GM23338 (cell line): ENCODE measurements around the gene AP2B1. TPM values are rescaled to one million over a fixed set of nuclear protein-coding genes. Genes with fewer than 3 reads are reported as not detected.

Experiments
- ATAC-seq: fragments of 200-7000 bp; cut with Tn5 transposase; 3 replicates; pipeline ENCODE4 v1.9.1; 2020
- DNase-seq: peaks from one replicate; pipeline ENCODE4 v3.0.0-alpha.2; 2015; ENCODE audit warnings: low spot score
- H2AFZ ChIP-seq: fragments of 200-600 bp; sonication (generic); 2 replicates; pipeline ENCODE4 v1.8.0; 2016; ENCODE audit warnings: antibody characterized with exemption, mild to moderate bottlenecking, moderate library complexity
- H3F3A ChIP-seq: fragments of 200-600 bp; sonication (generic); replicated peaks from 2 replicates; pipeline ENCODE4 v1.8.0; 2017; ENCODE audit warnings: antibody characterized with exemption, mixed run types, low read depth
- H3K27ac ChIP-seq: fragments of 200-600 bp; sonication (generic); 2 replicates; pipeline ENCODE4 v1.6.1; 2016; ENCODE audit warnings: low read depth
- H3K27me3 ChIP-seq: fragments of 200-600 bp; sonication (generic); 2 replicates; pipeline ENCODE4 v1.8.0; 2016; ENCODE audit warnings: mild to moderate bottlenecking, mixed run types, moderate library complexity; ENCODE audit not compliant: insufficient read depth
- H3K36me3 ChIP-seq: fragments of 200-600 bp; sonication (generic); 2 replicates; pipeline ENCODE4 v1.8.0; 2016; ENCODE audit warnings: mild to moderate bottlenecking; ENCODE audit not compliant: insufficient read depth
- H3K4me1 ChIP-seq: fragments of 200-600 bp; sonication (generic); 2 replicates; pipeline ENCODE4 v1.8.0; 2016; ENCODE audit warnings: mild to moderate bottlenecking, moderate library complexity; ENCODE audit not compliant: insufficient read depth
- H3K4me2 ChIP-seq: fragments of 200-600 bp; sonication (generic); 2 replicates; pipeline ENCODE4 v1.7.1; 2017; ENCODE audit warnings: mixed run types
- H3K4me3 ChIP-seq: fragments of 200-600 bp; sonication (generic); 2 replicates; pipeline ENCODE4 v1.6.1; 2016; ENCODE audit warnings: mixed run types
- H3K79me2 ChIP-seq: fragments of 200-600 bp; sonication (generic); replicated peaks from 2 replicates; pipeline ENCODE4 v1.8.0; 2017; ENCODE audit warnings: mild to moderate bottlenecking; ENCODE audit not compliant: insufficient read depth
- H3K9me2 ChIP-seq: fragments of 200-600 bp; sonication (generic); 2 replicates; pipeline ENCODE4 v1.8.0; 2017; ENCODE audit not compliant: insufficient read depth
- H4K20me1 ChIP-seq: fragments of 200-600 bp; sonication (generic); replicated peaks from 2 replicates; pipeline ENCODE4 v1.8.0; 2017; ENCODE audit warnings: mild to moderate bottlenecking; ENCODE audit not compliant: insufficient read depth
- H3K27ac Mint-ChIP-seq: 2 replicates; pipeline ENCODE4 v1.8.0; 2020; ENCODE audit warnings: inconsistent platforms, mild to moderate bottlenecking, moderate library complexity, mixed read lengths
- H3K27me3 Mint-ChIP-seq: 3 replicates; pipeline ENCODE4 v1.8.0; 2022; ENCODE audit warnings: low read depth, mild to moderate bottlenecking, moderate library complexity, mixed read lengths, inconsistent platforms; ENCODE audit not compliant: insufficient read depth, poor library complexity
- H3K36me3 Mint-ChIP-seq: 3 replicates; pipeline ENCODE4 v1.8.0; 2021; ENCODE audit warnings: low read depth, mild to moderate bottlenecking, inconsistent platforms, moderate library complexity, mixed read lengths
- H3K4me1 Mint-ChIP-seq: 3 replicates; pipeline ENCODE4 v1.8.0; 2020; ENCODE audit warnings: mild to moderate bottlenecking, inconsistent platforms, mixed read lengths
- H3K4me3 Mint-ChIP-seq: 3 replicates; pipeline ENCODE4 v1.8.0; 2021; ENCODE audit warnings: moderate library complexity, mild to moderate bottlenecking, inconsistent platforms, mixed read lengths
- H3K9me3 Mint-ChIP-seq: 3 replicates; pipeline ENCODE4 v1.8.0; 2020; ENCODE audit warnings: moderate library complexity, mild to moderate bottlenecking, inconsistent platforms, mixed read lengths
- CREB1 ChIP-seq: fragments of 250-450 bp; sonication (Bioruptor Pico); IDR thresholded peaks from 2 replicates; pipeline ENCODE4 v1.5.0; 2020; ENCODE audit warnings: low read depth, mild to moderate bottlenecking, moderate library complexity
- ETS1 ChIP-seq: IDR thresholded peaks from 2 replicates; pipeline ENCODE4 v1.6.1; 2016; ENCODE audit warnings: antibody characterized with exemption
- EZH2 ChIP-seq: fragments of 200-600 bp; sonication (generic); IDR thresholded peaks from one replicate; pipeline ENCODE4 v1.8.0; 2017; ENCODE audit warnings: antibody characterized with exemption, mild to moderate bottlenecking, low read depth; ENCODE audit not compliant: unreplicated experiment
- EZH2phosphoT487 ChIP-seq: fragments of 200-600 bp; sonication (generic); IDR thresholded peaks from one replicate; pipeline ENCODE4 v1.8.1; 2018; ENCODE audit warnings: antibody characterized with exemption; ENCODE audit not compliant: unreplicated experiment
- JUNB ChIP-seq: IDR thresholded peaks from one replicate; pipeline ENCODE4 v1.6.1; 2016; ENCODE audit warnings: antibody characterized with exemption; ENCODE audit not compliant: unreplicated experiment
- NANOG ChIP-seq: IDR thresholded peaks from 2 replicates; pipeline ENCODE4 v1.6.1; 2016; ENCODE audit warnings: antibody characterized with exemption, borderline replicate concordance
- POLR2AphosphoS5 ChIP-seq: IDR thresholded peaks from 2 replicates; pipeline ENCODE4 v1.6.1; 2016; ENCODE audit warnings: antibody characterized with exemption, low read depth
- REST ChIP-seq: IDR thresholded peaks from one replicate; pipeline ENCODE4 v1.6.1; 2018; ENCODE audit warnings: antibody characterized with exemption; ENCODE audit not compliant: unreplicated experiment
- STAT1 ChIP-seq: IDR thresholded peaks from one replicate; pipeline ENCODE4 v1.6.1; 2016; ENCODE audit warnings: antibody characterized with exemption; ENCODE audit not compliant: unreplicated experiment
- ZNF114 ChIP-seq: fragments of 250-450 bp; sonication (Bioruptor Pico); IDR thresholded peaks from 2 replicates; pipeline ENCODE4 v1.5.0; 2020; ENCODE audit warnings: mild to moderate bottlenecking, moderate library complexity
- polyA plus RNA-seq: library from polyadenylated mRNA; unstranded; fragments of >200 nt; fragmentation: Nextera tagmentation; extraction: Ambion mirVana; gene quantifications from 2 replicates; pipeline ENCODE4 v1.2.1, GENCODE V29; 2016
- total RNA-seq: library from RNA; depleted of rRNA; stranded (reverse); fragments of >200 nt; shearing (Covaris generic); gene quantifications from 2 replicates; pipeline ENCODE4 v1.2.3, GENCODE V29; 2014
- TF ChIP-seq, protein P1 (sequence below), 2 experiments: fragments of 200-600 bp in 1 of 2; sonication (generic) in 1 of 2; conservative IDR thresholded peaks; 2 replicates each; pipeline versions ENCODE4 v1.5.1 to v1.6.1; 2016 to 2017; ENCODE audit warnings: antibody characterized with exemption in 2 of 2, low read depth in 2 of 2, mild to moderate bottlenecking in 2 of 2, moderate library complexity in 1 of 2

Gene AP2B1
- total and polyA plus RNA-seq, 2 experiments from 2014 or later, result 89.7 to 144 TPM

DNA sequence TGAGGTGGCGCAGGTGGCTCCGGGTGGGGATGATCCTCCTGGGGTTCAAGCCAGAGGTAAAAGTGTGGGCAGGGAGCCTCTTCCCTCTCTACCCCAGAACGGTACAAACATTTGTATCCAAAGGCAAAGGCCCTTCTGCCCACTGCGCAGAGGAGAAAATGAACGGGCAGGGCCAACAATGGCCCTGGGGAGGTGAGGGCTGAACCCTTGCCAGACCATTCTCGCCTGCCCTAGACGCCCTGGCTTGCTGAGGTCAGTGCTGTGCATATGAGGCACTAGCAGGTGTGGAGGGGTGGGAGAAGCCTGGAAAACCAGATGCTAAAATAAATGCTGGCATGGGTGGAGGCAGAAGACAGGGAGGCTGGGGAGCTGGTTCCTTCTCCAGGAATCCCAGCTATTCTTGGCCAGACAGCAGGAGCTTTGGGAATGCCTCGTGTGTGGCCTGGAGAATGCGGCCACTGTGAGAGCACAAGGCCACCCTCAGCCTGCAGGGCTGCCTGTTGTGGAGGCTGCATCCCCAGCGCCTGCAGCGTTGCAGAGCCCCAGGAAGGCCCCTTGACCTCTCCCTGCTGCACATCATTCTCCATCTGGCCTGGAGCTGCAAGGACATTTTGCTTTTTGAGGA lies 178.1 kb downstream of the AP2B1 start:
- no peak overlapping the region for H3K27ac ChIP-seq

DNA sequence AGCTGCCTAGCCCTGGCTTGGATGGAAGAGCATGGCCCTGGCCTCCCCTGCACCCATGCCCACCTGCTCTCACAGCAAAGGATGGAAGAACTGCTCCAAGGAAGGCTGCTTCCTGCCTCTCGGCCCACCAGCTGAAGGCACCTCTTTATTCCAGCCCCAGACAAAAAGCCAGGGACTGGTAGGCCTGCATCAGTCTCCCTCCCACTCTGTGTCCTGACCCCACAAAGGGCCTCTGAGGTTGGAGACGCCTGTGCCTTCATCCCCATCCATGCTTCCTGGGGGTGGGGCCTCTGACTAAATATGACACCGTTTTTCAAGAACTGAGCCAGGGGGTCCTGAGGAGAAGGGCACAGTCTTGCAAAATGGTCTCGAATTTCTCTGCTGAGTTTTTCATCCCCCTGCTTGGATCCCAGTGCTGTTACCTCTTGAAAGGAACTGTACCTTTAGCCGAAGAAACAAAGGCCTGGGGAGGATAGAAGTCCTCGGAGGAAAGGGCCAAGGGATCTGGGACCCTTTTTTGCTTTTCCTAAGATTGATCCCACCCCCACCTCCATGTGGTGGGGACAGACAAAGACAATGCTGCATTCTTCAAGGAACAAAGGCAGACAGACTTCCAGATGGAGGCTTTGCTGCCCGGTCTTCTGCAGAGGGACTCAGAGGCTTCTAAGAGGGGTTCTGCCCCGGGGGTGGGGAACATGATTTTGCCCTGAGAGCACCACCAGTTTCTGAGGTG lies 178.8 kb downstream of the AP2B1 start:
- no peak overlapping the region for H3K27ac Mint-ChIP-seq
- Histone ChIP-seq H3K9me2 (no peaks in the 10 kb centered on the region), H2AFZ (peak overlapping the region; percentile 59; the same call in 1 of the 2 replicates), H3K27me3 (no peaks in the 10 kb centered on the region), H3K79me2 (no peaks in the 10 kb centered on the region), H3K36me3 (no peaks in the 10 kb centered on the region), H3K27ac (no peak overlapping the region), H4K20me1 (no peaks in the 10 kb centered on the region), H3K4me3 (no peak overlapping the region), H3K4me2 (no peak overlapping the region), H3K4me1 (peaks cover 6% of the 10 kb centered on the region; the same call in 1 of the 2 replicates), H3F3A (peaks cover 4% of the 10 kb centered on the region; the same call in 1 of the 2 replicates)
- DNase-seq, result no peak
- ATAC-seq, result no peak
- H3K36me3 Mint-ChIP-seq, result no peaks in the 10 kb centered on the region
- no peak overlapping the region for H3K4me3 Mint-ChIP-seq
- H3K27me3 Mint-ChIP-seq, result peaks cover 7% of the 10 kb centered on the region
- peaks cover 17% of the 10 kb centered on the region for H3K4me1 Mint-ChIP-seq
- no peaks in the 10 kb centered on the region; the same call in 1 of the 3 replicates for H3K9me3 Mint-ChIP-seq
- no peak for TF ChIP-seq EZH2phosphoT487
- TF ChIP-seq JUNB, result no peak
- TF ChIP-seq REST, result no peak
- TF ChIP-seq CREB1 (CRISPR knock-in tag), result no peak
- TF ChIP-seq NANOG, result no peak
- TF ChIP-seq ETS1, result no peak
- TF ChIP-seq STAT1, result no peak
- no peak for TF ChIP-seq POLR2AphosphoS5
- TF ChIP-seq ZNF114, result no peak
- TF ChIP-seq EZH2, result no peak

More for the DNA sequence above, 178.1 kb downstream of the AP2B1 start:
- peaks cover 4% of the 10 kb centered on the region; the same call in 1 of the 2 replicates for H3F3A ChIP-seq
- H3K79me2 ChIP-seq, result no peaks in the 10 kb centered on the region
- Mint-ChIP-seq H3K4me1 (peaks cover 17% of the 10 kb centered on the region), H3K36me3 (no peaks in the 10 kb centered on the region), H3K4me3 (peak overlapping the region; percentile 82), H3K9me3 (no peaks in the 10 kb centered on the region; the same call in 1 of the 3 replicates), H3K27ac (no peak overlapping the region; the same call in 1 of the 2 replicates), H3K27me3 (peaks cover 7% of the 10 kb centered on the region)
- DNase-seq, result no peak
- peak overlapping the region; percentile 83; the same call in 1 of the 2 replicates for H2AFZ ChIP-seq
- peak overlapping the region; percentile 65 for H3K4me3 ChIP-seq
- ATAC-seq, result no peak
- peak overlapping the region; percentile 83 for H3K4me2 ChIP-seq
- no peaks in the 10 kb centered on the region for H4K20me1 ChIP-seq
- TF ChIP-seq, protein P1, sequence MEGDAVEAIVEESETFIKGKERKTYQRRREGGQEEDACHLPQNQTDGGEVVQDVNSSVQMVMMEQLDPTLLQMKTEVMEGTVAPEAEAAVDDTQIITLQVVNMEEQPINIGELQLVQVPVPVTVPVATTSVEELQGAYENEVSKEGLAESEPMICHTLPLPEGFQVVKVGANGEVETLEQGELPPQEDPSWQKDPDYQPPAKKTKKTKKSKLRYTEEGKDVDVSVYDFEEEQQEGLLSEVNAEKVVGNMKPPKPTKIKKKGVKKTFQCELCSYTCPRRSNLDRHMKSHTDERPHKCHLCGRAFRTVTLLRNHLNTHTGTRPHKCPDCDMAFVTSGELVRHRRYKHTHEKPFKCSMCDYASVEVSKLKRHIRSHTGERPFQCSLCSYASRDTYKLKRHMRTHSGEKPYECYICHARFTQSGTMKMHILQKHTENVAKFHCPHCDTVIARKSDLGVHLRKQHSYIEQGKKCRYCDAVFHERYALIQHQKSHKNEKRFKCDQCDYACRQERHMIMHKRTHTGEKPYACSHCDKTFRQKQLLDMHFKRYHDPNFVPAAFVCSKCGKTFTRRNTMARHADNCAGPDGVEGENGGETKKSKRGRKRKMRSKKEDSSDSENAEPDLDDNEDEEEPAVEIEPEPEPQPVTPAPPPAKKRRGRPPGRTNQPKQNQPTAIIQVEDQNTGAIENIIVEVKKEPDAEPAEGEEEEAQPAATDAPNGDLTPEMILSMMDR (conservative IDR thresholded peaks at IDR 0.05; ENCODE audit: low read depth in 2 of 2), result no peak
- no peak for TF ChIP-seq ETS1
- no peaks in the 10 kb centered on the region for H3K27me3 ChIP-seq
- H3K36me3 ChIP-seq, result no peaks in the 10 kb centered on the region
- H3K4me1 ChIP-seq, result peaks cover 6% of the 10 kb centered on the region; the same call in 1 of the 2 replicates
- no peaks in the 10 kb centered on the region for H3K9me2 ChIP-seq
